HFF-Myc (cell line): ENCODE results near the gene RHOG.
A peak's percentile ranks its signal among the peaks of the same experiment; 100 is the strongest.

Experiments used
- DNase-seq: peaks from one replicate; pipeline ENCODE4 v3.0.0-alpha.2; 2011; ENCODE audit warnings: low read depth; ENCODE audit errors: extremely low read depth
- H3K4me3 ChIP-seq: replicated peaks from 2 replicates; pipeline ENCODE4 v1.5.1; 2011; ENCODE audit warnings: low read depth, mild to moderate bottlenecking, control low read depth, low read length
- CTCF ChIP-seq: IDR thresholded peaks from 2 replicates; pipeline ENCODE4 v1.5.1; 2012; ENCODE audit warnings: mild to moderate bottlenecking, low read depth, low read length, control low read depth; ENCODE audit errors: missing control alignments

The RHOG gene

GRCh38 chr11:3853899-3854659, 13.3 kb upstream of the RHOG start:
- no peak for DNase-seq
- H3K4me3 ChIP-seq, result no peak overlapping the region
- no peak for TF ChIP-seq CTCF

- DNase-seq, result no peak
- H3K4me3 ChIP-seq, result no peak overlapping the region
- TF ChIP-seq CTCF, result no peak
These were observed 12.7 kb upstream of the RHOG start for GRCh38 chr11:3853545-3853842.

GRCh38 chr11:3849297-3849874, 8.6 kb upstream of the RHOG start:
- H3K4me3 ChIP-seq, result no peak overlapping the region
- DNase-seq, result no peak
- peak; percentile 68 for TF ChIP-seq CTCF

GRCh38 chr11:3845670-3846069, 4.9 kb upstream of the RHOG start:
- DNase-seq, result no peak
- TF ChIP-seq CTCF, result no peak
- no peak overlapping the region for H3K4me3 ChIP-seq

GRCh38 chr11:3845246-3845645, 4.5 kb upstream of the RHOG start:
- DNase-seq, result no peak

GRCh38 chr11:3843326-3843725, 2.6 kb upstream of the RHOG start:
- DNase-seq, result no peak

More at GRCh38 chr11:3845246-3845645, 4.5 kb upstream of the RHOG start:
- no peak for TF ChIP-seq CTCF
- H3K4me3 ChIP-seq, result no peak overlapping the region

More at GRCh38 chr11:3843326-3843725, 2.6 kb upstream of the RHOG start:
- no peak for TF ChIP-seq CTCF
- no peak overlapping the region for H3K4me3 ChIP-seq
